Loucy (cell line): ENCODE results near the gene FOXF1.

Source experiments
- H2AFZ ChIP-seq: fragments of 200-600 bp; sonication (generic); 2 replicates; pipeline ENCODE4 v1.6.0; 2016; ENCODE audit warnings: antibody characterized with exemption, mild to moderate bottlenecking, low read length, moderate library complexity
- H3F3A ChIP-seq: fragments of 200-600 bp; 2 replicates; pipeline ENCODE4 v1.6.0; 2016; ENCODE audit warnings: antibody characterized with exemption, low read depth, mild to moderate bottlenecking
- H3K27me3 ChIP-seq: fragments of 200-600 bp; sonication (generic); 2 replicates; pipeline ENCODE4 v1.6.1; 2014; ENCODE audit warnings: low read length, mild to moderate bottlenecking; ENCODE audit not compliant: insufficient read depth, poor library complexity, severe bottlenecking
- H3K36me3 ChIP-seq: fragments of 200-600 bp; sonication (generic); 2 replicates; pipeline ENCODE4 v1.6.1; 2016; ENCODE audit warnings: low read length; ENCODE audit not compliant: insufficient read depth
- H3K4me1 ChIP-seq: fragments of 200-600 bp; sonication (generic); 2 replicates; pipeline ENCODE4 v1.5.1; 2014; ENCODE audit warnings: low read length, mild to moderate bottlenecking; ENCODE audit not compliant: insufficient read depth, poor library complexity, severe bottlenecking
- H3K4me2 ChIP-seq: fragments of 200-600 bp; sonication (generic); 2 replicates; pipeline ENCODE4 v1.6.0; 2014; ENCODE audit warnings: antibody characterized with exemption, low read length, low read depth, mild to moderate bottlenecking; ENCODE audit not compliant: poor library complexity, severe bottlenecking
- H3K4me3 ChIP-seq: fragments of 200-600 bp; sonication (generic); 2 replicates; pipeline ENCODE4 v1.5.1; 2014; ENCODE audit warnings: low read length, mild to moderate bottlenecking, mixed read lengths; ENCODE audit not compliant: poor library complexity, severe bottlenecking
- H3K79me2 ChIP-seq: fragments of 200-600 bp; sonication (generic); 2 replicates; pipeline ENCODE4 v1.6.1; 2014; ENCODE audit warnings: low read length; ENCODE audit not compliant: insufficient read depth
- H3K9ac ChIP-seq: fragments of 200-600 bp; sonication (generic); 2 replicates; pipeline ENCODE4 v1.6.0; 2014; ENCODE audit warnings: mild to moderate bottlenecking, low read depth, low read length, moderate library complexity; ENCODE audit not compliant: poor library complexity, severe bottlenecking
- H3K9me2 ChIP-seq: fragments of 200-600 bp; sonication (generic); replicated peaks from 2 replicates; pipeline ENCODE4 v1.6.1; 2016; ENCODE audit warnings: low read depth, low read length, mixed read lengths
- H3K9me3 ChIP-seq: fragments of 200-600 bp; sonication (generic); 2 replicates; pipeline ENCODE4 v1.6.1; 2014; ENCODE audit warnings: mild to moderate bottlenecking, antibody characterized with exemption, low read length, low read depth; ENCODE audit not compliant: insufficient read depth
- H4K20me1 ChIP-seq: fragments of 200-600 bp; sonication (generic); 2 replicates; pipeline ENCODE4 v1.6.0; 2014; ENCODE audit warnings: antibody characterized with exemption, low read length, mild to moderate bottlenecking; ENCODE audit not compliant: insufficient read depth, poor library complexity, severe bottlenecking
- CTCF ChIP-seq: fragments of 200-600 bp; sonication (generic); conservative IDR thresholded peaks from 2 replicates; pipeline ENCODE4 v1.5.1; 2014; ENCODE audit warnings: mild to moderate bottlenecking, antibody characterized with exemption, low read length
- EZH2phosphoT487 ChIP-seq: fragments of 200-600 bp; IDR thresholded peaks from 2 replicates; pipeline ENCODE4 v1.6.1; 2018; ENCODE audit warnings: antibody characterized with exemption, mild to moderate bottlenecking, moderate library complexity, borderline replicate concordance

FOXF1 gene

GRCh38 chr16:86525696-86526095, 15.4 kb downstream of the FOXF1 start:
- Histone ChIP-seq H2AFZ (no peak overlapping the region), H3K79me2 (no peaks in the 10 kb centered on the region)
- TF ChIP-seq EZH2phosphoT487 (no peak), CTCF (no peak)

GRCh38 chr16:86527366-86527765, 17.0 kb downstream of the FOXF1 start:
- H3K4me1 ChIP-seq = no peaks in the 10 kb centered on the region
- H3K9me2 ChIP-seq = no peaks in the 10 kb centered on the region
- H3K4me3 ChIP-seq = no peak overlapping the region
- H3K9me3 ChIP-seq = no peaks in the 10 kb centered on the region
- H3K36me3 ChIP-seq = no peaks in the 10 kb centered on the region
- H3K9ac ChIP-seq = no peak overlapping the region
- H3K4me2 ChIP-seq = no peak overlapping the region
- no peaks in the 10 kb centered on the region for H3K27me3 ChIP-seq
- no peaks in the 10 kb centered on the region for H4K20me1 ChIP-seq
- TF ChIP-seq EZH2phosphoT487 (no peak), CTCF (no peak)
- H3F3A ChIP-seq = no peaks in the 10 kb centered on the region
- no peaks in the 10 kb centered on the region for H3K79me2 ChIP-seq
- H2AFZ ChIP-seq = no peak overlapping the region

More at GRCh38 chr16:86525696-86526095, 15.4 kb downstream of the FOXF1 start:
- no peaks in the 10 kb centered on the region for H3K4me1 ChIP-seq
- no peaks in the 10 kb centered on the region for H4K20me1 ChIP-seq
- no peaks in the 10 kb centered on the region for H3K9me3 ChIP-seq
- no peaks in the 10 kb centered on the region for H3K36me3 ChIP-seq
- no peaks in the 10 kb centered on the region for H3K27me3 ChIP-seq
- H3K4me3 ChIP-seq = no peak overlapping the region
- no peaks in the 10 kb centered on the region for H3K9me2 ChIP-seq
- H3K9ac ChIP-seq = no peak overlapping the region
- no peaks in the 10 kb centered on the region for H3F3A ChIP-seq
- no peak overlapping the region for H3K4me2 ChIP-seq

DNA sequence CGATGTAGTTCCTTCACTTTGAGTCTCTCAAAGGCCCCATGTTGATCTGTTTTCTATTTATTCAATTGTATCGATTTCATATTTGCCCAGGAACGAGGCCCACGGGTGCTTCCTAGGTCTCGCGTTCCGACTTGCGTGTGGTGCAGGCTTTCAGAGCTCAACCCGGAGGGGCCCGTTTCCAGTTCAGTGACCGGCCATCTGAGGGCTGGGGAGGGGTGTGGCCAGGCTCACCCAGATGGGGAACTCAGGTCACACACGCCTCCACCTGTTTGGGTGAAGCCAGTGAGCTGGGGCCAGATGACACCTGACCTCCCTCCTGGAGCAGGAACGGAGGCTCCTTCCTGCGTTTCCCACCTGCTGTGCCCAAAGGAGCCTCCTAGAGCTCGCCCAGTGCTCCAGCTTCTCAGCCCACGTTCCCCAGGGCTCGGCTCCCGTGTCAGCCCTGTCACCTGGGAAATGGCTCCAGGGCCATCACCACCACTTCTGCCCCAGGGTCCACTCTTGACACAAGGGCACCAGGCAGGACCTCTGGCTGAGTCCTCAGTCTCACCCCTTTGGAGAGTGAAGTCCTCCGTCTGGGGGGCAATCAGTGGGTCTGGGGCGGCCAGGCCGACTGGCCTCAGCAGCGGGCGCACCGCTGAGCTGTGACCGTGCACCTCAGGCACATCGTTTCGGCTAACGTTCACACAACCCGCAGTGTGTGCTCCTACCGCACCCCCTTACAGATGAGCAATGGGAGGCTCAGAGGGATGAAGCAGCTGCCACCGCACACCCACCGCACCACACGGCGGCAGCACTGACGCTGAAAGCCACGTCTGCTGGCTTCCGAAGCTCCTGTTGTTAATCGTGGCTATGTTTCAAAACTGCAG, 18.0 kb downstream of the FOXF1 start:
- Histone ChIP-seq H3K9ac (no peak overlapping the region), H2AFZ (no peak overlapping the region), H3K27me3 (no peaks in the 10 kb centered on the region), H3K9me3 (no peaks in the 10 kb centered on the region), H4K20me1 (no peaks in the 10 kb centered on the region), H3F3A (no peaks in the 10 kb centered on the region), H3K4me1 (no peaks in the 10 kb centered on the region), H3K79me2 (no peaks in the 10 kb centered on the region), H3K4me2 (no peak overlapping the region), H3K36me3 (no peaks in the 10 kb centered on the region), H3K9me2 (no peaks in the 10 kb centered on the region), H3K4me3 (no peak overlapping the region)
- TF ChIP-seq CTCF = no peak
- no peak for TF ChIP-seq EZH2phosphoT487
